Suppressor macrophage treated with lipopolysaccharide for 4 hours (primary cell): ENCODE measurements around the gene ACAP3.

Source experiments
- DNase-seq: peaks from one replicate; pipeline ENCODE4 v3.0.0-alpha.2; 2020

Gene ACAP3

GRCh38 chr1:1344655-1345361, 37.1 kb upstream of the ACAP3 start:
- DNase-seq = peak; percentile 59

- DNase-seq = no peak
These were observed 36.2 kb upstream of the ACAP3 start for GRCh38 chr1:1343811-1344421.

DNA sequence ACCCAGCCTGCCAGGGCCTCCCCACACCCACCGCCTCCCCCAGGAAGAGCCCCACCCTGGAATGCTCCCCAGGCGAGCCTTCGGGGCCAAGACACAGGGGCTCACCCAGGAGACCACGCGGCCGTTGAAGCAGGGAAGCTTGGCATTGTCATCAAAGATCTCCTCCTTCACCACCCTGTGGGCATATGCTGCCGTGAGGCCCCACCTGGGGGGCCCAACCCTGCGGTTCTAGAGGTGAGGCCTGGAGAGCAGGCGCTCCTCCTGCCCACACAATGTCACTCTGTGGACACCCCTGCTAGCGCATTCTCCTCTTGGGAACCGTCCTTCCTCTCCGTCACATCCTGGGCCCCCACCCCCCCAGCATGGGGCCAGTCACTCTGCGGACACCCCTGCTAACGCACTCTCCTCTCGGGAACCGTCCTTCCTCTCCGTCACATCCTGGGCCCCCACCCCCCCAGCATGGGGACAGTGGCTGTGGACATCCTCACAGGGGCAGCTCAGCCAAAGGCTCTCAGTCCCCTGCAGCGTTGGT, 34.9 kb upstream of the ACAP3 start:
- DNase-seq = no peak

DNA sequence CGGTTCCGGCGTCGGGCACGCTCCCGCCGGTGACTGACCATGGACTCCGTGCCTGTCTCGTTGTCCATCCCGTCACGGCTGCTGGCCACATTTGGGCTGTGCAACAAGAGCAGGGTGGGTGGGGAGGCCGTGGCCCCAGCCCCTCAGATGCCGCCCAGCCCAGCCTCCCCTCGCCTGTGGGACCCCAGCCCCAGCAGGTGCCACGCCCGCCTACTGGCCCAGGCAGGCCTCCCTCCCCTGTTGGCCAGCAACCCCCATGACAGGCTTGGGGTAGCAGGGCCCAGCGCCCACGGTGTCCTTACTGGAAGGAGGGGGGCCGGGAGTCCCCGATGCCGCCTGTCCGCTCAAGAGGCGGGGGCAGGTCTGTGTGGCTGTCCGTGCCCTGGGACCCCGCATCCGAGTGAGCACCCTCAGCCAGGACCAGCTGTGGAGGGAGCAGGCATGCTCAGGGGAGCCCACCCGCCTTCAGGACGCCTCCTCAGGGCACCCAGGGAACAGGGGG, 34.4 kb upstream of the ACAP3 start:
- no peak for DNase-seq

GRCh38 chr1:1341549-1342021, 33.9 kb upstream of the ACAP3 start:
- no peak for DNase-seq

DNA sequence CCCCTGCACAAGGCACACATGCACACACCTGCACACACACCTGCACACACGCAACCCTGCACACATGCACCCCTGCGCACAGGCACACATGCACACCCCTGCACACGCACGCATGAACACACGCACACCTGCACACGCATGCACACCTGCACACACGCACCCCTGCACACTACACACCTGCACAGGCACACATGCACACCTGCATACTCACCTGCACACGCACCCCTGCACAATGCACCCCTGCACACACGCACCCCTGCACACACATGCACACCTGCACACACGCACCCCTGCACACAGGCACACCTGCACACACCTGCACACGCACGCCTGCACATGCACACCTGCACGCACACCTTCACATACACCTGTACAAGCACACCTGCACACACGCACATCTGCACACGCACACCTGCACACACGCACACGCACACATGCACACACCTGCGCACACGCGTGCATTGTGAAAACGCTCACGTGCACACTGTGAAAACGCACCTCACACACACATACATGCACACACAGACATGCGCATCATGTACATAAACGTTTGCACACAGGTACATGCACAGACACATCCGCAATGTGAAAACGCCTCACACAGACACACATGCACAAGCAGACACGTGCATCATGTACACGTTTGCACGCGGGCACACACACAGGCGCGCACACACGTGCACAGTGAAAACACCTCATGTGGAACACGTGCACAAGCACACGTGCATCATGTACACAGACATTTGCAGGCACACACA, 33.2 kb upstream of the ACAP3 start:
- DNase-seq = no peak

DNA sequence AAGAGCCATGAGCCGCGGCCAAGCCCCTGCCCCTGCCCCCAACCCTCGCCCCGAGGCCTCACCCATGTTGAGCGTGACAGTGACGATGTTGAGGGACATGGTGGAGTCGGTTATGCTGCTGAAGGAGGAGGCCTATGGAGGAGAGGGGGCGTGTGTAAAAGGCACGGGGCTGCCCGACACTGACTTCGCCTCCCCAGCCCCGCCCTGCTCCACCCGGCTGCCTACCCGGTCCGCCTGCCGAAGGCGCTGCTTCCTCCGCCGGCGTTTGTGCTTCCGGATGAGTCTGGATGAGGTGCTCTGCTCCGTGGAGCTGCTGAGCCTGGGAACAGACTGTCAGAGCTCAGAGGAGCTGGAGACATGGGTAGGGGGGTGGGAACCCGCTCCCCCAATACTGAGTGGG, 32.5 kb upstream of the ACAP3 start:
- DNase-seq = no peak

DNA sequence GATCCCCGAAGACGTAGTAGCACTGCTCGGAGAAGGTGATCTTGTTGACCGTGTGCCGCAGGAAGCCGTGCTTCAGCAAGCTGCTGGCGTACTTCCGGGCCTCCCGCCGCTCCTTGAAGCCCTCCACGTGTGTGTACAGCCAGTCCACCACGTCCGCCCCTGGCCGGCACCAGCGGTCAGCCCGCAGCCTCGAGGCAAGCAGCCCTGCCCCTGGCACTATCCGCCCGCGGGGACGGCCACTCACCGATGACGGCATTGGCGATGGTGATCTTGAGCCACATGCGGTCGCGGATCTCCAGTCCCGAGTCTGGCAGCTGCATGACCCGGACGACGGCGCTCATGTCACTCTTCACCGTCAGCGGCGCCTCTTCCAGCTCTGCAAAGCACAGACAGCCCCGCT, 30.5 kb upstream of the ACAP3 start:
- no peak for DNase-seq

GRCh38 chr1:1337793-1338147, 30.0 kb upstream of the ACAP3 start:
- no peak for DNase-seq

DNA sequence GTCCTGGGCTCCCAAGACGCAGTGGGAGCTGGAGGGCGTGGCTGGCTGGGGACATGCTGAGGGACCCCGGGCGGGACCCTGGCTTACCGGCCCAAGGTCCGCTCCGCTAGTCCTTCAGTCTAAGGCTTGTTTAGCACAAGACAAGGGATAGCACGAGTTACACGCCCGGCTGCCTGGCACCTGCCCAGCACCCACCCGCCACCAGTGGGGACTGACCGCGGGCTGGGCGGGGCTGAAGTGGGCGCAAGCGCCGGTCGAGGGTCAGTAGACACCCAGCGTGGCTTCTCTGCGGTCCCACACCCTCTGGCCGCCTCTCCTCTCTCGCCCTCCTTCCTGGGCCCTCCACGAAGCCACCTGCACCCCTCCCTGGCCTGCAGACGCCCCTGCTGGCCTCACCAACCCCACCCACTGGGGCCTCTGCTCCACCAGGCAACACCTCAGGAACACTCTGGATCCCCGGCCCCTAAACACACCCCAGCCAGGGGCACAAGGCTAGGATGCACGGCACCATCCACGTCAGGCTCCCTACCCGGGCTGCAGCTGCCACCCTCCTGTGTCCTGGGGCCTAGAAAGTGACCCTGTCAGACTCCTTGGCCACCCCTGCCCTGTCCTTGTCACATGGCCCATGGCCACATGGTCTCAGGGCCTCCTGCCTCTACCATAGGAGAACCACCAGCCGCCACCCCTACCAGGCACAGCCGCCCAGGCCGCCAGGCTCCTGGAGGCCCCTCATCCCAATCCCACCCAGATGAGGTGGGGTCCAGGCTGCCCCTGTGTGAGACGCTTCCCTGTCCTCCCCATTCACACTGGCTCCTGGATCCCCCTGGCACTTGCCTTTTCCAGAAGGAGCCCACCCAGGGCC, 29.4 kb upstream of the ACAP3 start:
- DNase-seq = no peak

DNA sequence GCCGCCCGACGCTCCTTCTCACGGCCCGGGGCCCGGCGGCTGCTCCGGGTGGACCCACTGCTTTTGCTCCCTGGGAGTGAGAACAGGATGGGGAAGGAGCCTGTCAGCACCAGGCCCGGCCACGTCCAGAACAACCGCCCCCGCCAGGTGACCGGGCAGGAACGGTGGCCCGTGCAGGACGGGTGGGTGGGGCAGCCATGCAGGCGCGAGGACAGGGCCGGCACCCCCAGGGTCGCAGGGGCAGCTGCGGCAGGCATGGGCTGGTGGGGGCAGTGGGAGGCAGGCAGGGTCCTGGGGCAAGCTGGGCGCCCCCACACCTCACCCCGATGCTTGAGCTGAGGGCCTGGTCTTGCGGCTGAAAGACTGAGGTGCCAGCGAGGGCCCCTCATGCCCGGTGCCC, 28.7 kb upstream of the ACAP3 start:
- no peak for DNase-seq

DNA sequence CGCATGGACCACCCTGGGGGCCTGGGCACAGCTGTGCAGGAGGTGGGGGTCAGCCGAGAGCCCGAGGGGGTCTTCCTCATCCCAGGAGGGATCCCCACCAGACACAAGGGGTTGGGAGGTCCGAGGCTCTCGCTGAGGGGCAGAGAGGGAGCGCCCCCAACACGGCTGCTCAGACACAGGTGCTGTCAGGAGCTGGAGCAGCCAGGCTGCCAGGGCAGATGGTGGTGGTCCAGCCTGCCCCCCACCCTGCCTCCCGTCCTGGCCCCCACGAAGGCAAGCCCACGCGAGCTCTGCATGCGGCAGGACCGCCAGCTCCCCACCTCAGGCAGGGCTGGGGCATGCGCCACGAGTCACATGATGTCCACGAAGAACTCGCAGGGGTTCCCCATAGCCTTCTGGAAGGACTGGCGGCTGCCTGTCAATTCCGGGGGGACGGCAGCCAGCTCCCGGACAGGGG, 28.1 kb upstream of the ACAP3 start:
- DNase-seq = no peak

DNA sequence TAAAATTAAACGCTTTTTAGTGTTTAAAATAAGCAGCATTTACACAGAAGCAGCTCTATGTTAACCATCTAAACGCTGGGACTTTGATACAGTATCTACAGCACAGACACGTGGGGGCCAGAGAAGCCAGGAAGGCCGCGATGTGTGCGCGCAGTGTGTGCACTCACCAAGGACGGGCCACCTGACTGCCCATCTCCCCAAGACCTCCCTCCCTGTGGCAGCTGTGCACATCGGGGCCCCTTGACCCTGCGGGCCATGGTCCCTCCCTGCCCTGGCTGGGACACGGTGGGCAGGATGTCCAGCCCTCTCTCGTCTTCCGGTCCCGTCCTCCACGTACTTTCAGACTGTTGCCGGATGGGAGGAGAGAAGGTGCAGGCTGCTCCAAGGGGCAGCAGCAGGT, 27.6 kb upstream of the ACAP3 start:
- no peak for DNase-seq

- no peak for DNase-seq
These were observed 27.1 kb upstream of the ACAP3 start for GRCh38 chr1:1334835-1335234.

DNA sequence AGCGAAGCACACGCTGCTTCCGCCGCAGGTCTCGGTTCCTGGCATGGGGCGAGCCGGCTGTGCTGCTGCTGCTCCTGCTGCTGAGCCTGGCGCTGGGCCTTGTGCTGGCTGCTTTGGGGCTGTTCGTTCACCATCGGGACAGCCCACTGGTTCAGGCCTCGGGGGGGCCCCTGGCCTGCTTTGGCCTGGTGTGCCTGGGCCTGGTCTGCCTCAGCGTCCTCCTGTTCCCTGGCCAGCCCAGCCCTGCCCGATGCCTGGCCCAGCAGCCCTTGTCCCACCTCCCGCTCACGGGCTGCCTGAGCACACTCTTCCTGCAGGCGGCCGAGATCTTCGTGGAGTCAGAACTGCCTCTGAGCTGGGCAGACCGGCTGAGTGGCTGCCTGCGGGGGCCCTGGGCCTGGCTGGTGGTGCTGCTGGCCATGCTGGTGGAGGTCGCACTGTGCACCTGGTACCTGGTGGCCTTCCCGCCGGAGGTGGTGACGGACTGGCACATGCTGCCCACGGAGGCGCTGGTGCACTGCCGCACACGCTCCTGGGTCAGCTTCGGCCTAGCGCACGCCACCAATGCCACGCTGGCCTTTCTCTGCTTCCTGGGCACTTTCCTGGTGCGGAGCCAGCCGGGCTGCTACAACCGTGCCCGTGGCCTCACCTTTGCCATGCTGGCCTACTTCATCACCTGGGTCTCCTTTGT, 26.0 kb upstream of the ACAP3 start:
- DNase-seq = no peak

DNA sequence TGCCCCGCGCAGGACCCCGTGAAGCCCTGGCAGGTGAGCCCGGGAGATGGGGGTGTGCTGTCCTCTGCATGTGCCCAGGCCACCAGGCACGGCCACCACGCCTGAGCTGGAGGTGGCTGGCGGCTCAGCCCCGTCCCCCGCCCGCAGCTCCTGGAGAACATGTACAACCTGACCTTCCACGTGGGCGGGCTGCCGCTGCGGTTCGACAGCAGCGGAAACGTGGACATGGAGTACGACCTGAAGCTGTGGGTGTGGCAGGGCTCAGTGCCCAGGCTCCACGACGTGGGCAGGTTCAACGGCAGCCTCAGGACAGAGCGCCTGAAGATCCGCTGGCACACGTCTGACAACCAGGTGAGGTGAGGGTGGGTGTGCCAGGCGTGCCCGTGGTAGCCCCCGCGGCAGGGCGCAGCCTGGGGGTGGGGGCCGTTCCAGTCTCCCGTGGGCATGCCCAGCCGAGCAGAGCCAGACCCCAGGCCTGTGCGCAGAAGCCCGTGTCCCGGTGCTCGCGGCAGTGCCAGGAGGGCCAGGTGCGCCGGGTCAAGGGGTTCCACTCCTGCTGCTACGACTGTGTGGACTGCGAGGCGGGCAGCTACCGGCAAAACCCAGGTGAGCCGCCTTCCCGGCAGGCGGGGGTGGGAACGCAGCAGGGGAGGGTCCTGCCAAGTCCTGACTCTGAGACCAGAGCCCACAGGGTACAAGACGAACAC, 25.2 kb upstream of the ACAP3 start:
- DNase-seq = no peak

DNA sequence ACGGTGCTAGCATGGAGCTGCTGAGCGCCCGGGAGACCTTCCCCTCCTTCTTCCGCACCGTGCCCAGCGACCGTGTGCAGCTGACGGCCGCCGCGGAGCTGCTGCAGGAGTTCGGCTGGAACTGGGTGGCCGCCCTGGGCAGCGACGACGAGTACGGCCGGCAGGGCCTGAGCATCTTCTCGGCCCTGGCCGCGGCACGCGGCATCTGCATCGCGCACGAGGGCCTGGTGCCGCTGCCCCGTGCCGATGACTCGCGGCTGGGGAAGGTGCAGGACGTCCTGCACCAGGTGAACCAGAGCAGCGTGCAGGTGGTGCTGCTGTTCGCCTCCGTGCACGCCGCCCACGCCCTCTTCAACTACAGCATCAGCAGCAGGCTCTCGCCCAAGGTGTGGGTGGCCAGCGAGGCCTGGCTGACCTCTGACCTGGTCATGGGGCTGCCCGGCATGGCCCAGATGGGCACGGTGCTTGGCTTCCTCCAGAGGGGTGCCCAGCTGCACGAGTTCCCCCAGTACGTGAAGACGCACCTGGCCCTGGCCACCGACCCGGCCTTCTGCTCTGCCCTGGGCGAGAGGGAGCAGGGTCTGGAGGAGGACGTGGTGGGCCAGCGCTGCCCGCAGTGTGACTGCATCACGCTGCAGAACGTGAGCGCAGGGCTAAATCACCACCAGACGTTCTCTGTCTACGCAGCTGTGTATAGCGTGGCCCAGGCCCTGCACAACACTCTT, 24.5 kb upstream of the ACAP3 start:
- no peak for DNase-seq

- DNase-seq = no peak
These were observed 23.6 kb upstream of the ACAP3 start, which contains the start of gene TAS1R3 for GRCh38 chr1:1331068-1331965. TSS of gene TAS1R3 (plus strand) at chr1:1331280. CDS start at chr1:1331346, 66 bp downstream.

- DNase-seq = no peak
These were observed 22.8 kb upstream of the ACAP3 start for GRCh38 chr1:1330366-1331067.
